ENCODE data around the gene CNTN2. TPM values are rescaled to one million over a fixed set of nuclear protein-coding genes. Genes with fewer than 3 reads are reported as not detected.

CNTN2 gene
- total and polyA plus RNA-seq, 2 of the 8 experiments (the other 6 are each of a cell fraction or from before 2014, with no cell fraction given): 1.2 to 3.9 TPM

- no peak overlapping the region for H3K27ac ChIP-seq (ENCODE audit: low read depth, low read length)
- FAIRE-seq (no peak), DNase-seq (ENCODE audit: low read depth in 1 of 2, low spot score in 2 of 2) (no peak)
- no peak overlapping the region for H3K4me3 ChIP-seq (ENCODE audit: extremely low read depth in 1 of 4, insufficient read depth in 2 of 4, low read depth in 3 of 4, low read length in 4 of 4)
- POLR2A ChIA-PET (ENCODE audit: partially characterized antibody): interaction anchor here (1.3 to 1.4 kb wide), 2 partner anchors 13 to 51 kb away, joined by 3 read pairs; no protein-coding TSS in a partner anchor
- H3K9me3 ChIP-seq (ENCODE audit: insufficient read depth in 2 of 2, low read depth in 1 of 2, low read length in 1 of 2): no peaks in the 10 kb centered on the region
- no peaks in the 10 kb centered on the region for H3K27me3 ChIP-seq (replicated peaks in 1 of 4; ENCODE audit: control insufficient read depth in 3 of 4, extremely low read depth in 1 of 4, insufficient read depth in 3 of 4, low read length in 3 of 4)
- WGBS, 2 experiments (ENCODE audit: extremely low coverage in 1 of 2, insufficient coverage in 1 of 2, insufficient read length in 1 of 2, insufficient replicate concordance in 2 of 2, low coverage in 1 of 2, low lambda C conversion rate in 2 of 2, missing lambda C conversion rate in 1 of 2): 83% methylated on average over 7 of the region's 7 CpGs; no CpG with 5 or more reads in 1 of the 2 experiments
- H2BK120ac ChIP-seq (replicated peaks; ENCODE audit: low read depth, low read length): no peak overlapping the region
- H2BK5ac ChIP-seq (ENCODE audit: low read depth, low read length): no peak overlapping the region
- H3K23me2 ChIP-seq (ENCODE audit: low read depth, low read length): no peaks in the 10 kb centered on the region
- H2AFZ ChIP-seq (ENCODE audit: low read length): no peak overlapping the region
- no peak overlapping the region for H4K91ac ChIP-seq (replicated peaks; ENCODE audit: insufficient read length, low read length)
- H3K23ac ChIP-seq (ENCODE audit: insufficient read length): no peak overlapping the region
- H3K9ac ChIP-seq (replicated peaks in 1 of 4; ENCODE audit: extremely low read depth in 1 of 4, low read depth in 3 of 4, low read length in 3 of 4): no peak overlapping the region
- H3K4ac ChIP-seq (replicated peaks; ENCODE audit: insufficient read length, low read depth, low read length): no peak overlapping the region
- H2BK12ac ChIP-seq (ENCODE audit: low read depth, low read length): no peak overlapping the region
- no peak overlapping the region for H4K8ac ChIP-seq (ENCODE audit: extremely low read depth, insufficient read depth, low read length)
- no peaks in the 10 kb centered on the region for H3K36me3 ChIP-seq (ENCODE audit: control insufficient read depth in 2 of 4, insufficient read depth in 4 of 4, low read length in 3 of 4)
- H3K4me1 ChIP-seq (replicated peaks in 1 of 4; ENCODE audit: control insufficient read depth in 3 of 4, insufficient read depth in 4 of 4, low read length in 3 of 4): no peaks in the 10 kb centered on the region
- H3K18ac ChIP-seq (ENCODE audit: extremely low read depth, low read length): no peak overlapping the region
- no peaks in the 10 kb centered on the region for H3K79me2 ChIP-seq (ENCODE audit: control insufficient read depth in 1 of 2, insufficient read depth in 2 of 2, low read length in 2 of 2)
- no peak overlapping the region for H2BK15ac ChIP-seq (ENCODE audit: low read length)
- no peak overlapping the region for H3K56ac ChIP-seq (replicated peaks; ENCODE audit: insufficient read length, low read depth, low read length)
- CTCF ChIA-PET (ENCODE audit: partially characterized antibody): interaction anchor here (0.6 to 38.9 kb wide), 14 partner anchors 10 to 1103 kb away, joined by 3 to 1336 read pairs (median 3); no protein-coding TSS in a partner anchor
- no peaks in the 10 kb centered on the region for H3K79me1 ChIP-seq (ENCODE audit: low read depth, low read length)
- H2BK20ac ChIP-seq (ENCODE audit: low read length): no peak overlapping the region
- H3K14ac ChIP-seq (ENCODE audit: insufficient read length): no peak overlapping the region
- no peak overlapping the region for H3K4me2 ChIP-seq (ENCODE audit: insufficient read depth in 1 of 2, low read depth in 2 of 2, low read length in 2 of 2)
- no peak overlapping the region for H4K5ac ChIP-seq (ENCODE audit: insufficient read length, low read depth, low read length)
- no peaks in the 10 kb centered on the region for H4K20me1 ChIP-seq (replicated peaks in 1 of 2; ENCODE audit: control insufficient read depth in 1 of 2, insufficient read depth in 2 of 2, low read length in 2 of 2)
- no peak overlapping the region for H2AK5ac ChIP-seq (ENCODE audit: low read depth, low read length)
- TF ChIP-seq NRF1 (IDR thresholded peaks at IDR 0.05; ENCODE audit: low read depth, low read length) (no peak), RXRA (IDR thresholded peaks at IDR 0.05; ENCODE audit: insufficient read depth, low read depth, low read length) (no peak), SP2 (IDR thresholded peaks at IDR 0.05; ENCODE audit: low read length) (no peak), KDM4A (IDR thresholded peaks at IDR 0.05; ENCODE audit: low read depth, low read length, severe bottlenecking) (no peak), KDM1A (IDR thresholded peaks at IDR 0.05; ENCODE audit: borderline replicate concordance, low read length) (no peak), SUZ12 (IDR thresholded peaks at IDR 0.05; ENCODE audit: low read length) (no peak), POLR2AphosphoS5 (IDR thresholded peaks at IDR 0.05; ENCODE audit: low read depth, low read length) (no peak), POU5F1 (IDR thresholded peaks at IDR 0.05; ENCODE audit: low read depth, low read length) (no peak), ATF3 (IDR thresholded peaks at IDR 0.05; ENCODE audit: insufficient read depth, low read depth, low read length) (no peak), MAX (IDR thresholded peaks at IDR 0.05) (no peak), HDAC6 (IDR thresholded peaks at IDR 0.05; ENCODE audit: low read depth, low read length) (no peak), USF2 (IDR thresholded peaks at IDR 0.05; ENCODE audit: low read length) (no peak)
Measured at GRCh38 chr1:205075642-205076155, 32.7 kb downstream of the CNTN2 start.

Measured in H1 (cell line).